IPS DF 4.7 (cell line): Measurements from ENCODE around the gene SFTA2.
"Not testable (repeated sequence)": the region's sequence is repeated elsewhere in the genome, so short reads cannot be mapped to it uniquely, and the experiment has no call there.

Source experiments
- DNase-seq: peaks from one replicate; pipeline ENCODE4 v3.0.0-alpha.2; 2013; ENCODE audit warnings: low spot score; ENCODE audit errors: extremely low read depth

The SFTA2 gene

DNA sequence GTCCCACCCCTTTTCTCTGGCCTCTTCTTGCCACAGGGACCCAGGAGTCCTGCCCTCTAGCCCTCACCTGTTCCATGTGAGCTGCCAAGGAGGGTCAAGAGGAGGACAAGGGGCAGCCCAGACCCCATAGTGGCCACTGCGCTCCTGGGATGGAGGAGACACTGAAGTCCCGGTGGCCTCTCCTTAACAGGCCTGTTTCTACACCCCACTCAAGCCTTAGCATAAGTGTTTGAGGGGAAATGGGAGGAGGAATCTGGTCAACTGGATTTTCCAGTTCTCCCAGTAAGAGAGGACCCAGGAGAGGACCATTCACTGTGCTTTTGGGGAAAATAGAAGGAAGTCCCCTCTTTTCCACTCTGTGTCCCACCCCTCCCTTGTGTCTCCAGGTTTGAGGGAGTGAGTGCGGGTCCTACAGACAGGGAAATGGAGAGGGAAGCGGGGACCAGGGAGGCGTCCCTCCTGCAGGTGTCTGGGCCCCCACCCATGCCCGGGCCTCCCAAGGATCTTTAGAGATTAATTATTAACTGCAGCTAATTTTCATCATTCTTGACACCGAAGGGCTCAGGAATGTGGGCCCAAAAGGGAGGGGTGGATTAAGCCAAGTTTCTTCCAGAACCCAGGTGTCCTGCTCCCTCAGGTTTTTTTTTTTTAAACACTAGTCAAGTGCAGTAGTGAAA is at the start of gene SFTA2:
Gene SFTA2, minus strand, starts transcription at position 202 of the 677 bp plus-strand sequence. Its CDS starts 74 bp downstream, at position 128.
- no peak for DNase-seq

DNA sequence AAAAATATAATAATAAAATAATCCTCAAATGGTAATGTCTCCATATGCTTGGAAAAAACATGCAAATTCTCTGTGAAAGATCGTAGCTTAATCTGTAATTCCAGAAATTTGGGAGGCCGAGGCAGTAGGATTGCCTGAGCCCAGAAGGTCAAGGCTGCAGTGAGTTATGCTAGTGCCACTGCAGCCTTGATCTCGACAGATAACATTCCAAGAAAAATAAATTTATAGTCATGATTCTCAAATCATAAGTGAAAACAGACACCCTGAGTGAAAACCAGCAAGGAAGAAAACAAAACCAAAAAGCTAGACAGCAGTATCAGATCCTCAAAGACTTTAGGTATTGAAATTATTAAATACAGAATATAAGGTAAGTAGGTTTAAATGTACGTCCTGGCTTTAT is 47.7 kb upstream of the SFTA2 start:
- no peak for DNase-seq

DNA sequence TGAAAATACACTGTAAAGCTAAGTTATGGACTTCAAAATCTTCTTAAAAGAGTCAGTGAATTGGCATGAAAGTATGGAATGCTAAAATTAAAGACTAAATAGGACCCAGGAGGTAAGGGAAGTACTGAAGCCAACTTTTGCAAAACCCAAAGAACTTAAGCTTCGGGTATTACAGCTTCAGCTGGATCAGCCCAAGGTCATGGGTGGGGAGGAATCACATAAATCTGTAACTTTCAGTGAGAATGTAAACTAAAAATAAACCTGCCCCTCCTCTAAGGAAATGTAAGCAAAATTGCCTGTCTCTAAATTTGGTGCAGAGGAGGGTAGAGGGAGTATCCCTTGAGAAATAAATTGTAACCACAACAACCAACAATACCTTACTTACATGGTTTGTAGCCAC is 47.2 kb upstream of the SFTA2 start:
- DNase-seq: no peak

DNA sequence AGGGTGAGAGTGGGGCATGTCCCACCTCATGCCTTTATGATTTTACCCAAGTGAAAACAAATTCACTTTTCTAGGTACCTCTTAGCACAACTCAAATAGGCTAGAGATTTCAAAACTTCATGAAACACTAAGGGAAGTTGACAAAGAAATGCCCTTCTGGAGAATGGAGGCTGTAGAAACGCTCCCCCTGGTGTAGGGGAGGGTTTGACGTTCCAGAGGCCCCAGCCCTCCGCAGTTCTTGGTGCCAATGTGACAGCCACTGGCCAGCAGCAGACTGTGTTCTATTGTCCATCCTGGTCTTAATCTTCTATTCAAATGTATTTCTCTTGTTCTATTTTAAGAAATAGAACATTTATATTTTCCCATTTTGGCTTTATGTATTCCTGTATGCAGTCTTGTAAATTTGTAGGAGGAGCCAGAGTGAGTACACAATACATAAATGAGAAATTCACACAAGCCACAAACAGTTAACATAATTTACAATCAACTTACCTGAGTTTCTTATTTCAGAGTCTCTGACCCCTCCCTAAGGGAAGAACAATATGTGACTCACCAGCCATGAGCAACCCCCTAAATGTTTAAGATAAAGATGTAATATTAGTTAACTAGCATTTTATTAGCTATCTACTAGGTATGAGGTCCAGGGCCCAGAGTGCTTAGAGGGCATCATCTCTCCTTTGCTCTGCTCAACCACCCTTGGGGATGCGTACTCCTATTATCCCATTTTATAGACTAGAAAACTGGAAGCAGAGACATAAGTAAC is 42.7 kb upstream of the SFTA2 start:
- DNase-seq: no peak

DNA sequence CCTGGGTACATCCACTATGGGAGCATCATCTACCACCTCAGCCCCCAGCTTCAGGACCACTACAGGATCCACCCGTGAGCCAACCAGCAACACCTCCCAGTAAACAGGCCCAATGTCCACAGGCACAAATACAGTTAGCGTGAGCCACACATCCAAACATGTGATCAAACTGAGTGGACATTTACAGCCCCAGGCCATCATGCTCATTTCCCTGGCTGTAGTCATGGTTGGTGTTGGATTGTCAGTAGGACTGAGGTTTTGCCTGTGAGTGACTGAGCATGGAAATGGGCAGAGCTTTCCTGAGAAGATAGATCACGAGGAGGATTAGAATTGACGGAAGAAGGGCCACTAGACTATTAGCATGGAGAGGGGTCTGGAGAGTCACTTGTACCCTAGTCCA is 40.8 kb upstream of the SFTA2 start:
- DNase-seq: no peak

DNA sequence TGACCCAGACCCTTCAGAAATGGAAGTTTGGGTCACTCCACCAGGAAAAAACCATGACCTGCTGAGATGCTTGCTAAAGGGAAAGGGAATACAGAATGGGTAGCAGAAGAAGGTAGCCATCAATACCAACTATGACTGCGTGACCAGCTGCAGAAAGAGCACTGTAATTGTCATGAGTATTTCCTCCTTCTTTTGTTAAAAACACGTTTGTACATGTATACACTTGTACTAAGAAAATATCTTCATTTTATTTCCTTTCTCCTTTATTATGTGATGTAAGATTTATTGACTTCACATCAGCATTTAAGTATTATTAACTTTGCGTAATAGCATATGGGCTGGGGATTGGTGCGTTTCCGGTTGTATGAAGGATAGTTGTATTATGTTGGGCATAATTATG is 39.0 kb upstream of the SFTA2 start:
- no peak for DNase-seq

DNA sequence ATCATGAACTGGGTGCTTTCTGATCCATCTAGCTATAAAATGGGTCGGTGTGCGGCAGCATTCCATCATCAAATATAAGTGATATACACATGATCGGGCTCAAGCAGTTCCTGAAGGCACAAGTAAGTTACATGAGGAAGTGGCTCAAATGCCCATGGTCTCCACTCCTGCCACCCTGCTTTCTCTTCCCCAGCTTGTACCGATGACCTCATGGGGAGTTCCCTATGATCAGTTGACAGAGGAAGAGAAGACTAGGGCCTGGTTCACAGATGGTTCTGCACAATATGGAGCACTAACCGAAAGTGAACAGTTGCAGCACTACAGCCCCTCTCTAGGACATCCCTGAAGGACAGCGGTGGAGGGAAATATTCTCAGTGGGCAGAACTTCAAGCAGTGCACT is 37.2 kb upstream of the SFTA2 start:
- not testable (repeated sequence) for DNase-seq

DNA sequence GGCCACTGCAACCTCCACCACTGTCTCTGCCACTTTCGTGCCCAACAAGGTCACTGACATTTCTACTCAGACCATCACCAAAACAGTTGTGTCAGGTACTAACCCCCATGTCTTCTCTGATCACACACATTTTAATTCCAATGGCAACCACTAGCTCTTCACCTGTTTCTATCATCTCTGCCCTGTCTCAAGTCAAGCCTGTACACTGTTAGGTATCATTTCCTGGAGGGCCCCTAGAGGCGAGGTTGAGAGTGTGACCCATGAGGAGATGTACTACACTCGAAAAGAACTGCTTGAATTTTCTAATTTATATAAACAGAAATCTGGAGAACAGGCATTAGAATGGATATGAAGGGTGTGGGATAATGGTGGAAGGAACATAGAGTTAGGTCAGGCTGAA is 34.2 kb upstream of the SFTA2 start:
- no peak for DNase-seq

DNA sequence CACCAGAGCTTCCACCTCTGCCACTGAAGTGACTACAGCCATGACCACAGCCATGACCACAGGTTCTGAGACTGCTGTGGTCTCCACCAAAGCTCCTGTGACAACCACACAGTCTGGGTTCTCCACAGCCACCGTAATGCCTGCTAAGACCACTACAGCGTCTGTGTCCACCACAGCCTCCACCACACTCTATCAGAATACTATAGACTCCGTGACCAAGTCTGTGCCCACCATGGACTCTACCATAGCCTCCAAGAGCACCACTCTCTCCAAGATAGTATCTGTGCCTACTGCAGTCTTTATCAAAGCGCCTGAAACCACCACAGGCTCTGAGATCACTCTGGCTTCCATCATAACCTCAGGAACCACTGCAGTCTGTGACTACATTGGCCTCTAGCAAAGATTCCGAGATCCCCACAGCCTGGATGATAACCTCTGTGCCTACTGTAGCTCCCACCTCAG is 33.2 kb upstream of the SFTA2 start:
- no peak for DNase-seq

DNA sequence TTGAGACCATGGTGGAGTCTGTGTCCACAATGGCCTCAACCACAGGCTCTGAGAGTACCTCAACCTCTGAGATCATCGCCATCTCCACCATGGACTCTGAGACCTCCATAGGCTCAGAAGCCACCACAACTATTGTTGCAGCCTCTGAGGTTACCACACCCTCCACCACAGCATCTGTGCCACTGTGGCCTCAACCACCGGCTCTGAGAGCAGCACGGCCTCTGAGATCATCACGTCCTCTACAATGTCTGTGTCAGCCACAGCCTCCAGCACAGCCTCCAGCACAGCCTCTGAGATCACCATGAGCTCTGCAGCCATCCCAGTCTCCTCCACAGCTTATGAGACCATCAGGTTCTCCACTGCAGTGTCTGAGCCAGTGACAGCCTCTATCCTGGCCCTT is 32.1 kb upstream of the SFTA2 start:
- DNase-seq: no peak

DNA sequence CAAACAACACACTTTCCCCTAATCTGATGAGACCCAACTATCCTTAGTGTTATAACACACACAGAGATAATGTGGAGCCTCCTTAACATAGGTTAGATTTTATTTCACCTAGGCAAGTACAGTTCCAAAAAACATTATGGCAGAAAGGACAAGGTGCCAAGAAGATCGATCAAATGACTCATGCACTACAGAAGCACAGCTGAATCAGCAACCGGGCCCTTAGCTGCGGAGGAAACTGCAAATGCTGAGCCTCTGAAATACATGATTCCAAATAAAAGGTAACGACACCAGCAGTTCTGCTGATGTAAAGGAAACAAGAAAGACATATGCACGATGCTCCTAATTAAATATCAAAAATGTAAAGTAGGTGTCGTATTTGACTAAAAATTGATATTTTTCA is 31.7 kb upstream of the SFTA2 start:
- no peak for DNase-seq

DNA sequence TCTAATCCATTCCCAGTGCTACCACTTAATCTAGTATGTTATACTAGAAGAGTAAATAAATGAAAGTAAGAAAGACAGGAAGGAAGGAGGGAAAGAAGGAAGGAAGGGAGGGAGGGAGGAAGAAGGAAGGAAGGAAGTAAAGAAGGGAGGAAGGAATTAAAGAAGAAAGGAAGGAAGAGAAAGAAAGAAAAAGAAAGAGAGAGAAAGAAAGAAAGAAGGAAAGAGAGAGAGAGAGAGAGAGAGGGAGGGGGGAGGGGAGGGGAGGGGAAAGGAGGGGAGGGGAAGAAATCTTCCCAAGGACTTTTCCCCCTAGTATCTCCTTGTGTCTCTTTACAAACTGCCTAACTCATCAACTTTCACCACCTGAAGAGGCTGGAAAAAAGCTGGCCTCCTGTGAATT is 30.7 kb upstream of the SFTA2 start:
- no peak for DNase-seq

DNA sequence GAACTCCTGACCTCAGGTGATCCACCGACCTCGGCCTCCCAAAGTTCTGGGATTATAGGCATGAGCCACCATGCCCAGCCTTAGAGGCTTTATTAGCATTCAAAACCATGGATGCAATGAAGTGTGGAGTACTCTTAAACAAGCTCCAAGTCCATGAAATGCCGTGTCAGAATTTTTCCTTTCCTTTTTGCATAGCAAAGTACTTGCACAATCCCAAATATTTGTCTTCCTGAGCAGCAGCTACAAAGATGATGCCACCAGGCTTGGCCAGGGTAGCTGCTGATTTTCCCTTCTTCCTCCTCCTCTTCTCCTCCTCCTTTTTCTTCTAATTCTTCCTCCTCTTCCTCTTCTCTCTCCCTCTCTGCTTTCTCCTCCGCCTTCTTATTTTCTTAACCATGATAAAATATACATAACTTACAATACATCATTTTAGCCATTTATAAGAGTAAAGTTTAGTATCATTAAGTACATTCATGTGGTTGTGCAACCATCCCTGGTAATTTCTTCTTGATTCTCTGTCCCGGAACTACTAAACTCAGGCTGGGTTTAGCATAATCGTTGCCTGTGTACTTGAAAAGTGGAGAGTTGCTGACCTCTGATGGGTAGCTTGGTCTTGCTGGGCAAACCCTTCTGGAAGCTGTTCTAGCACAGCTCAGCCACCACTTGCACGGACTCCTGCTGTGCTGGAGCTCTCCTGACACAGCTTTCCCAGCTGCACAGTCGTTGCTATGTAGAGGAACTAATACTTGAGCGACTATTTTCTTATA is 29.1 kb upstream of the SFTA2 start:
- no peak for DNase-seq

DNA sequence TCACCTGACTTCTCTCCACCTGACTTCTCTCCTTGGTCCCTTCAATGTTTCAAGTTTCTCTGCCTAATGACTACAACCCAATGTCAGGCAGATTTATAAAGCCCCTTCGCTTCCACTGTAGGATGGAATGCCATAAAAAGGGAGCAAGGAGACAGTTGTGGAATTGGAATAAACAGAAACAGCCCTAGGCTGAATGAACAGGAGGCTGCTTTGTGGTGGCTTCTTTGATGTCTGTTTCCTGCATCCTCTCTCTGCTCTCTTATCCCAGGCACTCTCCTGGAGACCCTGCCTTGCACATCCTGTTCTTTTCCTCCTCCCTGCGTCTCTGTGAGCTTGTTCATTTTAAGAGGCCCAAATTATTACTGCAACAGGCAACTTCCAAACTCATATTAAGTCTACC is 25.7 kb upstream of the SFTA2 start:
- no peak for DNase-seq

DNA sequence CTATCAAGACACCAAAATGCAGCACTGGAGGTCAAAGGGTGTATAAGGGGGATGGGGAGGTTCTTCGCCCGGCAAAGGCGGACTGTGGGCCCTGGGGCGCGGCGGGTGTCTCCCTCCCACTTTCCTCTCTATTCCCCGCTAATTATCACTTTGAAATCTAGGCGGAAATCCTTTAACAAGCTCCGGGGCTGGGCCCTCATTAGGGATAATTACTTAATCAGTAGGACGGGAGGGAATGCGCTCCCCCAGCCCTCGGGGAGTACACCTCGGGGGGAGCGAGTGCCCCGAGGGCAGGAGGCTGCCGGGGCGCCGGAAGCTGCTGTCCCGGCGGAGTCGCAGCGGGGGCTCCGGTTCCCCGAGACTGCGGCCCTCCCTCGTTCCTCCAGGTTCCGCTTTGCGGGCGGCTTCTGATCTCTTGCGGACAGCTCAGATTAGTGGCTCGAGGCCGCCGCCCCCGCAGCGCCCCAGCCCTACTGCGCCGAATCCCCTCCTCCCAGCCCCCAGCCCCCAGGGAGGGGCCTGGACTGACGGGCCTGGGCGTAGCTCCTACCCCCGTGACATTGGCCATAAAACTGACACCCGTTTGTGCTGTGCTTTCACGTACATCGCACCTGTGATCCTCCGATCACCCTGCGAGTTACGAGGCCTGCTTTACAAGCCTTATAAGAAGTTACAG is 23.5 kb upstream of the SFTA2 start:
- DNase-seq: no peak

DNA sequence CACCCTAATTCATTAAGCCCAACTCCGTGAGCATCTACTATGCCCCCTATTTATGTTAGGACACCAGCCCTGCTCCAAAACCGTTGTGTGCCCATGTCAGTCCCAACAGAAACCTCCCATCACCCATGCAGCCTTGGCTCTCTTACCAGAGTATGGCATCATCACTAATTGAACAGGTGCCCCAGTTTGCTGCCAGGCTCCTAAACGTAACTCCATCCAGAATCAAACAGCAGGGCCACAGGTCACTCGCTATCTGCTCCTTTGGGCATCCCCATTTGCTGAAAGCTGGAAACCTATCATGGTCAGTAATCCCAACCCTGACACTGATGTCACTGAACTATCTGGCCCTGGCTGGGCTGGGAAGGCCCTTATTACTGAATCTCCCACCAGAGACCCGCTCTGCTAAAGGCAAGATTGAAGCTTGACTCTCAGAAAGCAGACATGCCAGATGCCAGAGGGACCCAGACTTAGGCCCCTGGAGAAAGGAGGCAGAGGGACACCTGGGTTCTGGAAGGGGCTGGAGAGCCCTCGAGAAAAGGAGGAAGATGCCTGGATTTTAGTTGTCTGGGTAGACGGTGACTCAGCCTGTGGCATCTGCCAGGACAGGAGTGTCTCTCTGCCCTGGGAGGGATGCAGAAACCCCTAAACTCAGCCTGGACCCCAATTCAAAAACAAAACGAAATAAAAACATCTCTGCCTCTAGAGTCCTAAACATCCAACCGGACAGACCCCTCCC is 22.8 kb upstream of the SFTA2 start:
- DNase-seq: no peak

DNA sequence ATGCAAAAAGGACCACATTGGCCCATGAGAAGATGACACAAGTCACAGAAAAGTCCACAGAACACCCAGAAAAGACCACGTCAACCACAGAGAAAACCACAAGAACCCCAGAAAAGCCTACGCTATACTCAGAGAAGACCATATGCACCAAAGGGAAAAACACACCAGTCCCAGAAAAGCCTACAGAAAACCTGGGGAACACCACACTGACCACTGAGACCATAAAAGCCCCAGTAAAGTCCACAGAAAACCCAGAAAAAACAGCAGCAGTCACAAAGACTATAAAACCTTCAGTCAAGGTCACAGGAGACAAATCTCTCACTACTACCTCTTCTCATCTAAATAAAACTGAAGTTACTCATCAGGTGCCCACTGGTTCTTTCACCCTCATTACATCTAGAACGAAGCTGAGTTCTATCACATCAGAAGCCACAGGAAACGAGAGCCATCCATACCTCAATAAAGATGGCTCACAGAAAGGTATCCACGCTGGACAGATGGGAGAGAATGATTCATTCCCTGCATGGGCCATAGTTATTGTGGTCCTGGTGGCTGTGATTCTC is 20.0 kb upstream of the SFTA2 start:
- DNase-seq: no peak

DNA sequence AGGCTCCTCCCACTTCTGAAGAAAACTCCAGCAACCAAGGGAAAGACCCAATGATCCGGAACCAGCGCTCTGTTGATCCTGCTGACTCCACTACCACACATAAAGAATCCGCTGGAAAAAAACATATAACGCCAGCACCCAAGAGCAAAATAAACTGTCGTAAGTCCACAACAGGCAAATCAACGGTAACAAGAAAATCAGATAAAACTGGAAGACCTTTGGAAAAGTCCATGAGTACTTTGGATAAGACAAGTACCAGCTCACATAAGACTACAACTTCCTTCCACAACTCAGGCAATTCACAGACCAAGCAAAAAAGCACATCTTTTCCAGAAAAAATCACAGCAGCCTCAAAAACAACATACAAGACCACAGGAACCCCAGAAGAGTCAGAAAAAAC is 16.8 kb upstream of the SFTA2 start:
- no peak for DNase-seq

DNA sequence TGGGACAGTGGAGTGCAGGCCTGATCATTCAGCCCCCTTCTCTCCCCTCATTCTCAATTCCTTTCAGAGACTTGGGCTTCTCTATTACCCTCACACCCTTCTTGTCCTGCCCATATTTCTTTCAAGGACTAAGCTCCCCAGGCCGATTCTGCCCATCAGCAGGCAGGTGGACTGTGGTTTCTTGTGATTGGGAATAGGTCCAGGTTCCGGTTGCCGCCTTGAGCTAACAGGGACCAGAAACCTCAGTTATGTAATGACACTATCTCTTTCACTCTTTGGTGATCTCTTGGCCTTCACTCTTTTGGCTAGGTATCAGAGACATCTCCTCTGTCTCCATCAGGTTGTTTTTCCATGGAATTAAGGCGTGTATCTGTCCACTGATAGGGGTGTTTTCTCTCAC is 15.3 kb upstream of the SFTA2 start:
- DNase-seq: no peak

DNA sequence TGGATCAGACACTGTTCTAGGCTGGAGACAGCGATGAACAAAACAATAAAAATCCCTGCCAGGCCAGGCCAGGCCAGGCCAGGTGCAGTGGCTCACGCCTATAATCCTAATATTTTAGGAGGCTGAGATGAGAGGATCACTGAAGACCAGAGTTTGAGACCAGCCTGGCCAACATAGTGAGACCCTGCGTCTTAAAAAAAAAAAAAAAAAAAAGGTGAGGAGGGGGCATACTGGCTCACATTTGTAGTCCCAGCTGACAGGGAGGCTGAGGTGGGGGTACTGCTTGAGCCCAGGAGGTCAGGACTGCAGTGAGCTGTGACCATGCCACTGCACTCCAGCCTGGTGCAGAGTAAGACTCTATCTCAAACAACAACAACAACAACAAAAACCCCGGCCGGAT is 13.3 kb upstream of the SFTA2 start:
- DNase-seq: no peak

DNA sequence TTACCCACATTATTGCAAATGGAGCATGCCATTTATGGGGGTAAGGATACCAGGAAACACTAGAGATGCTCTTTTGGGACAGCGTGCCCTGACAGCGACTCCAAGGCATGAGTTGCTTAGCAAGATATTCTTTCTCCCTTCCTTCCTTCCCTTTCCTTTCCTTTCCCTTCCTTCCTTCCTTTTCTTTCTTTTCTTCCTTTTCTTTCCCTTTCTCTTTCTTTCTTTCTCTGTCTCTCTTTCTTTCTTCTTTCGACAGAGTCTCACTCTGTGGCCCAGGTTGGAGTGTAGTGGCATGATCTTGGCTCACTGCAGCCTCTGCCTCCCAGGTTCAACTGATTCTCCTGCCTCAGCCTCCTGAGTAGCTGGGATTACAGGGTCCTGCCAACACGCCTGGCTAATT is 12.1 kb upstream of the SFTA2 start:
- no peak for DNase-seq
